Esophagus muscularis mucosa (tissue), 4 donors: ENCODE data around the gene ACSF3.

Experiments used
- CTCF ChIP-seq, 3 experiments: fragments of 200-600 bp in 2 of 3; fragments of 450-650 bp in 1 of 3; sonication (generic) in 2 of 3; IDR thresholded peaks; one replicate each; pipeline ENCODE4 v1.5.1; 2017 to 2019; ENCODE audit warnings: antibody characterized with exemption in 3 of 3, mild to moderate bottlenecking in 2 of 3, moderate library complexity in 1 of 3
- EP300 ChIP-seq: sonication (generic); formaldehyde crosslinking; IDR thresholded peaks from one replicate; pipeline ENCODE4 v1.6.1; 2017; ENCODE audit warnings: antibody characterized with exemption
- POLR2A ChIP-seq: fragments of 450-650 bp; IDR thresholded peaks from one replicate; pipeline ENCODE4 v1.6.1; 2017; ENCODE audit warnings: antibody characterized with exemption, moderate library complexity, mild to moderate bottlenecking, low read depth
- POLR2AphosphoS5 ChIP-seq, 2 donors: sonication (generic); formaldehyde crosslinking; IDR thresholded peaks; one replicate each; pipeline ENCODE4 v1.6.1; 2017; ENCODE audit warnings: antibody characterized with exemption in 2 of 2

GRCh38 chr16:89052191-89052889 lies 41.3 kb upstream of the ACSF3 start:
- TF ChIP-seq CTCF (IDR thresholded peaks at IDR 0.05) (no peak), POLR2AphosphoS5 (IDR thresholded peaks at IDR 0.05) (no peak), POLR2A (no peak), EP300 (no peak)
